ENCODE measurements around the gene NCOA7.

DNA sequence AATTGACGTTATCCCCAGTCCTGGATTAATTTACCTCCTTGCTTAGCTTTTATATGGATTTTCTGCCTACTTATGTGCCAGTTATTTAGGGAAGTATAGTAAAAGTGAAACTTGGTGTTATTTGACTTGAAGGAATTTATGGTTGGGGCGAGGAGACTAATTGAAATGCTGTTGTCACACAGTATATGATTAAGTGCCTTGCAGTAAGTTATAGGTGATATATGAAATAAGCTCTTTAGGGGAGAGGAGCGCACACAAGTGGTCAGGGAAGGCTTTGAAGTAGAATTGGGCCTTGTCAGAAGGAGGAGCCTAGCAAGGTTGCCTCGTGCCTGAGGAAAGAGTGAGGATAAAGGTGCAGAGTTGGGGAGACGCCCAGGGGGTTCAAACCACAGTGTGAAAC is 20.5 kb downstream of the NCOA7 start:
- TF ChIP-seq CTCF (conservative IDR thresholded peaks at IDR 0.05) (no peak), EZH2 (IDR thresholded peaks at IDR 0.05; ENCODE audit: low read depth) (no peak)

Data from PC-9 (cell line).